ENCODE measurements around the gene SEPTIN1. TPM values are rescaled to one million over a fixed set of nuclear protein-coding genes. Genes with fewer than 3 reads are reported as not detected.
"Not testable (repeated sequence)": the region's sequence is repeated elsewhere in the genome, so short reads cannot be mapped to it uniquely, and the experiment has no call there.

Gene SEPTIN1
- total RNA-seq, 4 donors from 2014 or later = 1.2 to 7.1 (median 2.7) TPM

GRCh38 chr16:30335598-30336474 lies 46.5 kb downstream of the SEPTIN1 start:
- no peak for DNase-seq
- intact Hi-C loops (cut with DNase I) = no loop called here
- TF ChIP-seq CTCF (IDR thresholded peaks at IDR 0.05) = no peak
- TF ChIP-seq POLR2A (IDR thresholded peaks at IDR 0.05) = no peak
- peaks cover 0 to 18% (median 6%) of the 10 kb centered on the region in 3 donors for H3K4me1 ChIP-seq
- no peaks in the 10 kb centered on the region for H3K27me3 ChIP-seq
- peak overlapping the region; percentile 97 to 99 (median 98) for H3K27ac ChIP-seq
- no peaks in the 10 kb centered on the region for H3K36me3 ChIP-seq
- WGBS, 2 donors = 18 to 40% methylated on average over 8 to 11 of the region's 17 CpGs
- H3K4me3 ChIP-seq = peak overlapping the region; percentile 66 to 92 (median 72)
- H3K9me3 ChIP-seq = no peaks in the 10 kb centered on the region

- intact Hi-C loops (cut with DNase I); H3K27me3 ChIP-seq; H3K9me3 ChIP-seq; DNase-seq; H3K36me3 ChIP-seq: not testable (repeated sequence)
- peak overlapping the region; percentile 97 to 99 (median 98) for H3K27ac ChIP-seq
- WGBS, 2 donors = 0% methylated on average over 14 to 18 of the region's 70 CpGs
- peak overlapping the region; percentile 66 to 92 (median 72) for H3K4me3 ChIP-seq
- TF ChIP-seq CTCF (IDR thresholded peaks at IDR 0.05) (peak in 1 of 6 experiments; percentile 3), POLR2A (IDR thresholded peaks at IDR 0.05) (peak in 3 of 4 donors; percentile 76 to 88 (median 87))
- H3K4me1 ChIP-seq = peaks cover 0 to 20% (median 6%) of the 10 kb centered on the region in 3 donors
Observed at GRCh38 chr16:30335028-30335597, 47.2 kb downstream of the SEPTIN1 start.

DNA sequence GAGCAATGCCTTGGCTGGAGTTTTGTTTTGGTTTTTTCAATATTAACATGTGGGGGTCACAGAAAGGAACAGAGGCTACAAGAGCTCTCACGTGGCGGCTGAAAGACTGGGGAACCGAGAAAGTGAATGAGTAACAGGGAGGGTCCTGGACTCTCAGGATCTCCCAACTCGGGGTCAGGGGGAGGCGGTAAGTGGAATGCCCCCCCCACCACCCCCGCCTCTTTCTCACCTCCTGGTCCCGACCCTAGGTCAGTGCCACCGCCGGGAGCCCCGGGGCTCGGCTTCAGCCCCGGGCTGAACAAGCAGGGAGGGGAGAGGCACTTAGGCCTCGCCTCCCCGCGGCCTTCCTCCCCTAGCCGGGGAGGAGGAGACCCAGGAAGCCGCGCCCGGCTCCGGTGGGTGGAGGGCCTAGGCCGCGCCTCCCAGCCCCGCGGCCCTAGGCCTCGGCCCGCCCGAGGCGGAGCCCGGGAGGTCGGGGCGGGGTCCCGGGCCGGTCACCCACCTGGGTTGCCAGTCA lies 47.8 kb downstream of the SEPTIN1 start:
- 0% methylated on average over 1 to 5 of the region's 33 CpGs for WGBS, 2 donors
- peaks cover 0 to 20% (median 6%) of the 10 kb centered on the region in 3 donors for H3K4me1 ChIP-seq

More for the DNA sequence above, 47.8 kb downstream of the SEPTIN1 start:
- intact Hi-C loops (cut with DNase I); H3K36me3 ChIP-seq; H3K9me3 ChIP-seq; H3K27me3 ChIP-seq: not testable (repeated sequence)
- Histone ChIP-seq H3K27ac (peak overlapping the region; percentile 97 to 99 (median 98)), H3K4me3 (peak overlapping the region; percentile 66 to 92 (median 72))
- peak; percentile 18 for DNase-seq

Small RNA genes within 50 kb of the gene (small RNA-seq; reads per million reads assigned to genes)
- 0.50 to 2.3 (median 0.56) reads per million in 4 donors for gene RF00406

Other genes with a start within 250 kb of the SEPTIN1 start
- 10 to 100 TPM in 3 of 4 donors, 1 to 10 TPM in 1; 9.5 to 29.1 (median 23.2) TPM for gene CORO1A, start 199.0 kb downstream of the SEPTIN1 start, total RNA-seq
- gene BOLA2B, start 188.9 kb downstream of the SEPTIN1 start, total RNA-seq = 100 to 1,000 TPM; 190 to 623 (median 313) TPM
- gene SLX1A, start 188.7 kb downstream of the SEPTIN1 start, total RNA-seq = 10 to 100 TPM; 31.9 to 51.1 (median 46.5) TPM
- 10 to 100 TPM in 2 of 4 donors, 1 to 10 TPM in 2; 1.1 to 17.2 (median 7.3) TPM for gene SULT1A3, start 183.3 kb downstream of the SEPTIN1 start, total RNA-seq
- 1 to 10 TPM in 2 of 4 donors, under 1 TPM in 1, not detected in 1; 0.94 to 4.2 (median 2.4) TPM for gene NPIPB13, start 134.1 kb downstream of the SEPTIN1 start, total RNA-seq
- gene CD2BP2, start 27.3 kb downstream of the SEPTIN1 start, total RNA-seq = 10 to 100 TPM; 21.9 to 38.0 (median 28.5) TPM
- 10 to 100 TPM; 21.9 to 33.9 (median 26.1) TPM for gene TBC1D10B, start 12.1 kb downstream of the SEPTIN1 start, total RNA-seq
- not detected for gene MYL11, start 7.8 kb downstream of the SEPTIN1 start, total RNA-seq
- 1 to 10 TPM; 2.8 to 5.9 (median 4.5) TPM for gene ZNF48, start 12.9 kb upstream of the SEPTIN1 start, total RNA-seq
- 10 to 100 TPM in 1 of 4 donors, 1 to 10 TPM in 3; 3.7 to 15.1 (median 7.0) TPM for gene ZNF771, start 25.0 kb upstream of the SEPTIN1 start, total RNA-seq
- gene DCTPP1, start 47.5 kb upstream of the SEPTIN1 start, total RNA-seq = 10 to 100 TPM in 3 of 4 donors, 1 to 10 TPM in 1; 7.4 to 28.6 (median 22.7) TPM
- gene SEPHS2, start 63.3 kb upstream of the SEPTIN1 start, total RNA-seq = 10 to 100 TPM; 17.7 to 23.5 (median 19.7) TPM
- 1 to 10 TPM; 1.3 to 4.4 (median 2.4) TPM for gene ITGAL, start 90.2 kb upstream of the SEPTIN1 start, total RNA-seq
- 10 to 100 TPM; 13.6 to 24.5 (median 20.6) TPM for gene ZNF768, start 144.0 kb upstream of the SEPTIN1 start, total RNA-seq
- gene ZNF747, start 152.3 kb upstream of the SEPTIN1 start, total RNA-seq = 10 to 100 TPM in 1 of 4 donors, 1 to 10 TPM in 3; 7.2 to 12.4 (median 8.3) TPM
- gene ZNF764, start 175.8 kb upstream of the SEPTIN1 start, total RNA-seq = 1 to 10 TPM; 4.7 to 8.3 (median 7.2) TPM
- gene ZNF688, start 189.2 kb upstream of the SEPTIN1 start, total RNA-seq = 10 to 100 TPM in 2 of 4 donors, 1 to 10 TPM in 2; 5.4 to 15.3 (median 10.2) TPM
- 10 to 100 TPM in 1 of 4 donors, 1 to 10 TPM in 3; 2.7 to 10.9 (median 5.6) TPM for gene ZNF785, start 203.1 kb upstream of the SEPTIN1 start, total RNA-seq
- gene ZNF689, start 227.8 kb upstream of the SEPTIN1 start, total RNA-seq = 1 to 10 TPM; 2.0 to 6.7 (median 3.8) TPM

Measured in esophagus squamous epithelium (tissue), 5 donors.